Measurements from ENCODE around the gene SUGCT. TPM values are rescaled to one million over a fixed set of nuclear protein-coding genes. Genes with fewer than 3 reads are reported as not detected.
A peak's percentile ranks its signal among the peaks of the same experiment; 100 is the strongest.
"Not testable (repeated sequence)": the region's sequence is repeated elsewhere in the genome, so short reads cannot be mapped to it uniquely, and the experiment has no call there.

Gene SUGCT
- total RNA-seq (2014; rRNA removed; shearing (Covaris generic)): 6.6 and 13.1 TPM in 2 replicates
- polyA plus RNA-seq (2015; cell fraction: cytosol; rRNA removed): 14.7 and 19.2 TPM in 2 replicates
- polyA plus RNA-seq (2015; cell fraction: nucleus; rRNA removed): 4.3 and 6.4 TPM in 2 replicates

- DNase-seq (ENCODE audit: low read depth): peak; percentile 85
Observed at GRCh38 chr7:40134428-40135316, at the start of gene SUGCT, which contains the start of gene MPLKIP. SUGCT (plus strand) TSS chr7:40135005. MPLKIP (minus strand) TSS chr7:40134622; CDS start chr7:40134567, 55 bp downstream.

GRCh38 chr7:40092182-40092581 is 42.6 kb upstream of the SUGCT start:
- no peak for DNase-seq (ENCODE audit: low read depth)

- no peak for DNase-seq (ENCODE audit: low read depth)
Observed at GRCh38 chr7:40093631-40094350, 41.0 kb upstream of the SUGCT start.

- DNase-seq (ENCODE audit: low read depth): no peak
Observed at GRCh38 chr7:40095230-40095629, 39.6 kb upstream of the SUGCT start.

GRCh38 chr7:40095695-40096327 is 39.0 kb upstream of the SUGCT start:
- DNase-seq (ENCODE audit: low read depth): no peak

- DNase-seq (ENCODE audit: low read depth): no peak
Observed at GRCh38 chr7:40097728-40098127, 37.1 kb upstream of the SUGCT start.

GRCh38 chr7:40098810-40099209 is 36.0 kb upstream of the SUGCT start:
- DNase-seq (ENCODE audit: low read depth): no peak

GRCh38 chr7:40099837-40100236 is 35.0 kb upstream of the SUGCT start:
- DNase-seq (ENCODE audit: low read depth): no peak

GRCh38 chr7:40101201-40101600 is 33.6 kb upstream of the SUGCT start:
- DNase-seq (ENCODE audit: low read depth): no peak

GRCh38 chr7:40102897-40103296 is 31.9 kb upstream of the SUGCT start:
- no peak for DNase-seq (ENCODE audit: low read depth)

- no peak for DNase-seq (ENCODE audit: low read depth)
Observed at GRCh38 chr7:40105879-40106473, 28.8 kb upstream of the SUGCT start.

- no peak for DNase-seq (ENCODE audit: low read depth)
Observed at GRCh38 chr7:40115936-40116335, 18.9 kb upstream of the SUGCT start.

- DNase-seq (ENCODE audit: low read depth): not testable (repeated sequence)
Observed at GRCh38 chr7:40117199-40117598, 17.6 kb upstream of the SUGCT start.

- DNase-seq (ENCODE audit: low read depth): not testable (repeated sequence)
Observed at GRCh38 chr7:40118201-40118600, 16.6 kb upstream of the SUGCT start.

GRCh38 chr7:40120020-40120419 is 14.8 kb upstream of the SUGCT start:
- DNase-seq (ENCODE audit: low read depth): no peak

- not testable (repeated sequence) for DNase-seq (ENCODE audit: low read depth)
Observed at GRCh38 chr7:40122100-40122939, 12.5 kb upstream of the SUGCT start.

GRCh38 chr7:40122940-40123254 is 11.9 kb upstream of the SUGCT start:
- DNase-seq (ENCODE audit: low read depth): no peak

GRCh38 chr7:40133561-40134427 is 1.0 kb upstream of the SUGCT start:
- DNase-seq (ENCODE audit: low read depth): peak; percentile 3

- DNase-seq (ENCODE audit: low read depth): no peak
Observed at GRCh38 chr7:40135317-40135610, 459 bp downstream of the SUGCT start.

- DNase-seq (ENCODE audit: low read depth): no peak
Observed at GRCh38 chr7:40137563-40137962, 2.8 kb downstream of the SUGCT start.
